GM23338 (cell line): ENCODE data around the gene REV3L.

ENCODE experiments used
- CTCF ChIP-seq, 2 experiments: fragments of 200-600 bp in 1 of 2; sonication (generic) in 1 of 2; conservative IDR thresholded peaks; 2 replicates each; pipeline versions ENCODE4 v1.5.1 to v1.6.1; 2016 to 2017; ENCODE audit warnings: antibody characterized with exemption in 2 of 2, low read depth in 2 of 2, mild to moderate bottlenecking in 2 of 2, moderate library complexity in 1 of 2
- POLR2AphosphoS5 ChIP-seq: IDR thresholded peaks from 2 replicates; pipeline ENCODE4 v1.6.1; 2016; ENCODE audit warnings: antibody characterized with exemption, low read depth

- TF ChIP-seq CTCF (conservative IDR thresholded peaks at IDR 0.05; ENCODE audit: low read depth in 2 of 2) = no peak
- TF ChIP-seq POLR2AphosphoS5 = no peak
These were observed 224.4 kb downstream of the REV3L start for GRCh38 chr6:111258615-111259088.
